Measurements from ENCODE around the gene APBA3. TPM values are rescaled to one million over a fixed set of nuclear protein-coding genes. Genes with fewer than 3 reads are reported as not detected.
"Not testable (repeated sequence)": the region's sequence is repeated elsewhere in the genome, so short reads cannot be mapped to it uniquely, and the experiment has no call there.

The APBA3 gene
- total RNA-seq, 1 donor = 24.2 TPM

- Histone ChIP-seq H4K20me1 (ENCODE audit: insufficient read depth, low read length) (no peaks in the 10 kb centered on the region), H3K4me3 (ENCODE audit: insufficient read depth, low read length) (no peak overlapping the region), H3K4me1 (ENCODE audit: insufficient read depth, low read length) (peaks cover 5% of the 10 kb centered on the region), H2AFZ (ENCODE audit: low read length) (no peak overlapping the region), H3K27ac (ENCODE audit: low read depth, low read length) (no peak overlapping the region), H3K36me3 (ENCODE audit: insufficient read depth, low read length) (peaks cover 6% of the 10 kb centered on the region), H3K4me2 (ENCODE audit: insufficient read depth, low read length) (no peak overlapping the region), H3K9me3 (ENCODE audit: low read depth, low read length) (no peaks in the 10 kb centered on the region), H3K79me2 (ENCODE audit: insufficient read depth, low read length) (peaks cover 7% of the 10 kb centered on the region), H3K27me3 (ENCODE audit: insufficient read depth, low read length) (no peaks in the 10 kb centered on the region)
- no peak for TF ChIP-seq CTCF (IDR thresholded peaks at IDR 0.05; ENCODE audit: extremely low read depth, low read depth, low read length)
- no peak for DNase-seq (ENCODE audit: insufficient read length, low spot score, missing footprints)
Measured at GRCh38 chr19:3767050-3767449, 5.6 kb upstream of the APBA3 start.

- Histone ChIP-seq H3K9me3 (ENCODE audit: low read depth, low read length) (no peaks in the 10 kb centered on the region), H3K27ac (ENCODE audit: low read depth, low read length) (no peak overlapping the region), H2AFZ (ENCODE audit: low read length) (no peak overlapping the region), H3K4me1 (ENCODE audit: insufficient read depth, low read length) (peaks cover 8% of the 10 kb centered on the region), H3K4me3 (ENCODE audit: insufficient read depth, low read length) (no peak overlapping the region), H3K27me3 (ENCODE audit: insufficient read depth, low read length) (no peaks in the 10 kb centered on the region), H3K4me2 (ENCODE audit: insufficient read depth, low read length) (no peak overlapping the region), H4K20me1 (ENCODE audit: insufficient read depth, low read length) (no peaks in the 10 kb centered on the region), H3K79me2 (ENCODE audit: insufficient read depth, low read length) (peaks cover 7% of the 10 kb centered on the region), H3K36me3 (ENCODE audit: insufficient read depth, low read length) (peaks cover 6% of the 10 kb centered on the region)
- TF ChIP-seq CTCF (IDR thresholded peaks at IDR 0.05; ENCODE audit: extremely low read depth, low read depth, low read length) = no peak
- no peak for DNase-seq (ENCODE audit: insufficient read length, low spot score, missing footprints)
Measured at GRCh38 chr19:3766520-3766919, 5.0 kb upstream of the APBA3 start.

GRCh38 chr19:3765757-3766156, 4.3 kb upstream of the APBA3 start:
- H4K20me1 ChIP-seq (ENCODE audit: insufficient read depth, low read length); H2AFZ ChIP-seq (ENCODE audit: low read length); H3K4me2 ChIP-seq (ENCODE audit: insufficient read depth, low read length); H3K27me3 ChIP-seq (ENCODE audit: insufficient read depth, low read length); H3K27ac ChIP-seq (ENCODE audit: low read depth, low read length); H3K9me3 ChIP-seq (ENCODE audit: low read depth, low read length); H3K4me3 ChIP-seq (ENCODE audit: insufficient read depth, low read length); DNase-seq (ENCODE audit: insufficient read length, low spot score, missing footprints); H3K36me3 ChIP-seq (ENCODE audit: insufficient read depth, low read length): not testable (repeated sequence)
- H3K4me1 ChIP-seq (ENCODE audit: insufficient read depth, low read length) = peaks cover 12% of the 10 kb centered on the region
- H3K79me2 ChIP-seq (ENCODE audit: insufficient read depth, low read length) = peaks cover 14% of the 10 kb centered on the region

GRCh38 chr19:3765121-3765520, 3.6 kb upstream of the APBA3 start:
- Histone ChIP-seq H3K27ac (ENCODE audit: low read depth, low read length) (no peak overlapping the region), H3K4me3 (ENCODE audit: insufficient read depth, low read length) (no peak overlapping the region), H3K9me3 (ENCODE audit: low read depth, low read length) (no peaks in the 10 kb centered on the region), H2AFZ (ENCODE audit: low read length) (no peak overlapping the region), H3K4me1 (ENCODE audit: insufficient read depth, low read length) (peaks cover 14% of the 10 kb centered on the region), H3K79me2 (ENCODE audit: insufficient read depth, low read length) (peaks cover 18% of the 10 kb centered on the region), H3K27me3 (ENCODE audit: insufficient read depth, low read length) (no peaks in the 10 kb centered on the region), H3K4me2 (ENCODE audit: insufficient read depth, low read length) (no peak overlapping the region), H3K36me3 (ENCODE audit: insufficient read depth, low read length) (peaks cover 6% of the 10 kb centered on the region), H4K20me1 (ENCODE audit: insufficient read depth, low read length) (no peaks in the 10 kb centered on the region)
- no peak for TF ChIP-seq CTCF (IDR thresholded peaks at IDR 0.05; ENCODE audit: extremely low read depth, low read depth, low read length)
- no peak for DNase-seq (ENCODE audit: insufficient read length, low spot score, missing footprints)

Measured in osteoblast (primary cell).